Neural cell (in vitro differentiated cells): Measurements from ENCODE around the gene GSG1L. TPM values are rescaled to one million over a fixed set of nuclear protein-coding genes. Genes with fewer than 3 reads are reported as not detected.

Experiments
- H2AFZ ChIP-seq: fragments of 200-600, 300-800 bp; sonication (generic), shearing (Covaris generic); 2 replicates; pipeline ENCODE4 v1.6.0; 2014; ENCODE audit warnings: low read depth, mild to moderate bottlenecking, antibody characterized with exemption, low read length, moderate library complexity
- H3F3A ChIP-seq: fragments of 200-600 bp; shearing (Covaris generic); 2 replicates; pipeline ENCODE4 v1.6.1; 2016; ENCODE audit warnings: mild to moderate bottlenecking, moderate library complexity, mixed read lengths, antibody characterized with exemption, low read length; ENCODE audit not compliant: insufficient read depth, poor library complexity, severe bottlenecking
- H3K27ac ChIP-seq: fragments of 200-600, 300-800 bp; sonication (generic), shearing (Covaris generic); 2 replicates; pipeline ENCODE4 v1.5.1; 2014; ENCODE audit warnings: mild to moderate bottlenecking, low read length, moderate library complexity
- H3K27me3 ChIP-seq: fragments of 300-800, 200-600 bp; sonication (generic), shearing (Covaris generic); 2 replicates; pipeline ENCODE4 v1.6.0; 2014; ENCODE audit warnings: mild to moderate bottlenecking, low read depth, low read length, moderate library complexity; ENCODE audit not compliant: insufficient read depth
- H3K36me3 ChIP-seq: fragments of 300-800, 200-600 bp; sonication (generic), shearing (Covaris generic); 2 replicates; pipeline ENCODE4 v1.5.1; 2014; ENCODE audit warnings: mild to moderate bottlenecking, antibody characterized with exemption, low read length, moderate library complexity; ENCODE audit not compliant: insufficient read depth
- H3K4me2 ChIP-seq: fragments of 300-800, 200-600 bp; sonication (generic), shearing (Covaris generic); 2 replicates; pipeline ENCODE4 v1.6.0; 2014; ENCODE audit warnings: mild to moderate bottlenecking, low read length
- H3K4me3 ChIP-seq: fragments of 300-800, 200-600 bp; sonication (generic), shearing (Covaris generic); 2 replicates; pipeline ENCODE4 v1.5.1; 2014; ENCODE audit warnings: mild to moderate bottlenecking, low read length, moderate library complexity
- H3K79me2 ChIP-seq: fragments of 200-600 bp; shearing (Covaris generic); replicated peaks from 2 replicates; pipeline ENCODE4 v1.6.0; 2014; ENCODE audit warnings: mild to moderate bottlenecking, low read length, moderate library complexity; ENCODE audit not compliant: insufficient read depth
- H3K9ac ChIP-seq: fragments of 300-800, 200-600 bp; sonication (generic), shearing (Covaris generic); 2 replicates; pipeline ENCODE4 v1.6.1; 2016; ENCODE audit warnings: mild to moderate bottlenecking, low read length, mixed read lengths
- H3K9me2 ChIP-seq: fragments of 200-600 bp; shearing (Covaris generic); 2 replicates; pipeline ENCODE4 v1.6.1; 2016; ENCODE audit warnings: mild to moderate bottlenecking, low read length, mixed read lengths; ENCODE audit not compliant: insufficient read depth
- H3K9me3 ChIP-seq: fragments of 200-600, 300-800 bp; sonication (generic), shearing (Covaris generic); 2 replicates; pipeline ENCODE4 v1.6.1; 2016; ENCODE audit warnings: mild to moderate bottlenecking, mixed run types, low read length, moderate library complexity, mixed read lengths
- H4K20me1 ChIP-seq: fragments of 200-600 bp; shearing (Covaris generic); 2 replicates; pipeline ENCODE4 v1.6.1; 2016; ENCODE audit warnings: mild to moderate bottlenecking, mixed run types; ENCODE audit not compliant: insufficient read depth
- CTCF ChIP-seq: fragments of 450-650 bp; IDR thresholded peaks from 2 replicates; pipeline ENCODE4 v1.5.1; 2014; ENCODE audit warnings: antibody characterized with exemption, mild to moderate bottlenecking, moderate library complexity; ENCODE audit not compliant: poor library complexity, severe bottlenecking
- EP300 ChIP-seq: fragments of 450-650 bp; conservative IDR thresholded peaks from 2 replicates; pipeline ENCODE4 v1.6.1; 2014; ENCODE audit warnings: antibody characterized with exemption, mild to moderate bottlenecking, moderate library complexity; ENCODE audit not compliant: poor library complexity, severe bottlenecking
- EZH2 ChIP-seq: fragments of 200-600, 300-800 bp; shearing (Covaris generic), sonication (generic); IDR thresholded peaks from 2 replicates; pipeline ENCODE4 v1.6.1; 2014; ENCODE audit warnings: antibody characterized with exemption, low read length, borderline replicate concordance, mild to moderate bottlenecking; ENCODE audit not compliant: insufficient read depth, poor library complexity, severe bottlenecking
- MXI1 ChIP-seq: fragments of 450-650 bp; conservative IDR thresholded peaks from 2 replicates; pipeline ENCODE4 v1.6.1; 2014; ENCODE audit warnings: antibody characterized with exemption, mild to moderate bottlenecking; ENCODE audit not compliant: poor library complexity, severe bottlenecking
- POLR2AphosphoS5 ChIP-seq: IDR thresholded peaks from 2 replicates; pipeline ENCODE4 v1.6.1; 2012
- RAD21 ChIP-seq: fragments of 450-650 bp; conservative IDR thresholded peaks from 2 replicates; pipeline ENCODE4 v1.6.1; 2014; ENCODE audit warnings: antibody characterized with exemption, mild to moderate bottlenecking, moderate library complexity
- REST ChIP-seq: IDR thresholded peaks from 2 replicates; pipeline ENCODE4 v1.6.1; 2012; ENCODE audit warnings: borderline replicate concordance
- SMC3 ChIP-seq: fragments of 450-650 bp; conservative IDR thresholded peaks from 2 replicates; pipeline ENCODE4 v1.6.1; 2014; ENCODE audit warnings: antibody characterized with exemption, mild to moderate bottlenecking, moderate library complexity; ENCODE audit not compliant: poor library complexity
- TAF1 ChIP-seq: IDR thresholded peaks from 2 replicates; pipeline ENCODE4 v1.6.1; 2012; ENCODE audit warnings: low read depth
- polyA plus RNA-seq: library from polyadenylated mRNA; depleted of rRNA; stranded (reverse); fragments of >200 nt; gene quantifications from 2 replicates; pipeline ENCODE4 v1.2.3, GENCODE V29; 2014

The GSG1L gene
- polyA plus RNA-seq, 1 donor from 2014 or later: 0.85 TPM

DNA sequence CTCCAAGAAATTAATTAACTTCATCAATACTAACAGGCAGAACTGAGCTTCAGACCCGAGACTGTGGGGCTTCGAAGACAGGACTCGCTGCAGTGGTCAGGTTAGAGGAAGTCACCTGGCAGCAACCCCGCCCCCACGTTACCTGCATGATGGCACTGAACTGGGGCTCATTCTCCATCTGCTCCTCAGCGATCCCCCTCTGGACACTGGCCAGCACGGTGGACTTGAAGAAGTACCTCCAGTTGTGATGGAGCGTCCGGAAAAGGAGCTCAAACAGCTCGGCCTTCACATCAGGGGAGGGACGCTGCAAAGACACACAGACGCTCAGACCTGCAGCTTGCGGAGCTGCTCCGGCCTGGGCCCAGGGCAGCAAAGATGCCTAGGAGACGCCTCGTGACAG is 40.9 kb upstream of the GSG1L start:
- Histone ChIP-seq H3K27ac (no peak overlapping the region), H3K9ac (no peak overlapping the region), H3K36me3 (peaks cover 3% of the 10 kb centered on the region), H4K20me1 (no peaks in the 10 kb centered on the region), H3K4me3 (no peak overlapping the region), H3K9me3 (no peaks in the 10 kb centered on the region), H3K27me3 (no peaks in the 10 kb centered on the region), H3K79me2 (no peaks in the 10 kb centered on the region), H3F3A (no peaks in the 10 kb centered on the region), H3K4me2 (no peak overlapping the region), H3K9me2 (no peaks in the 10 kb centered on the region), H2AFZ (no peak overlapping the region)
- no peak for TF ChIP-seq REST
- no peak for TF ChIP-seq CTCF
- no peak for TF ChIP-seq MXI1
- TF ChIP-seq POLR2AphosphoS5: no peak
- TF ChIP-seq SMC3: no peak
- no peak for TF ChIP-seq TAF1
- TF ChIP-seq EZH2: no peak
- no peak for TF ChIP-seq RAD21
- no peak for TF ChIP-seq EP300

DNA sequence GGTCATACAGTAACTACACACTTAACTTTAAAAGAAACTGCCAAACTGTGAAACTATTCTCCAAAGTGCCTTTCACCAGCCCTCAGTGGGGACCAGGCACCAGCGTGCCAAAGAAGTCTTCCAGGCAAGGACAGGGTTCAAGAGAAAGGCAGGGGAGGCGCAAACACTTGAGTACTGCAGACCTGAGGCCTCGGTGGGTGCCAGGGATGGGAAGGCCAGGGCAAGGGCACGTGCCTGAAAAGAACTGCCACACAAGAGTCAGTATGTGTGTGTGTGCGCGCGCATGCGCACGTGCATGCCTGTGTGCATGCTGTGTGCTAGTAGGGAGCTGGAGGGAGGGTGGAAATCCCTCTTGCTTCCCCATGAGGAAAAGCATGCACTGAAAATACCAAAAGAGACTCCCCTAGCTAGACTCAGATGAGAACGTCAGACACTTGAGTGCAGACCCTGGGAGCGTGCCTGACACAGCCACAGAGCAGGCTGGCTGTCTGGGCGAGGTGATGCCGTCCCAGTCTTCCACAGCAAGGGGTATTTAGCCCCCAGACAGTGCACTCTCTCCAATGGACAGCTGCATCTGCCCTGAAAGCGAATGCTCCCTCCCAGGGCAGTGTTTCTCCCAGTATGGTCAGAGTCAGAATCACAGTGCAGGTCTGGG is 40.1 kb upstream of the GSG1L start:
- Histone ChIP-seq H3K4me3 (no peak overlapping the region), H3K9me3 (no peaks in the 10 kb centered on the region), H3K9me2 (no peaks in the 10 kb centered on the region), H3K27ac (no peak overlapping the region), H3K36me3 (peaks cover 3% of the 10 kb centered on the region), H3K9ac (no peak overlapping the region), H4K20me1 (no peaks in the 10 kb centered on the region), H2AFZ (no peak overlapping the region), H3K27me3 (no peaks in the 10 kb centered on the region), H3K79me2 (no peaks in the 10 kb centered on the region), H3F3A (no peaks in the 10 kb centered on the region), H3K4me2 (no peak overlapping the region)
- no peak for TF ChIP-seq SMC3
- no peak for TF ChIP-seq EP300
- no peak for TF ChIP-seq TAF1
- TF ChIP-seq MXI1: no peak
- no peak for TF ChIP-seq RAD21
- no peak for TF ChIP-seq POLR2AphosphoS5
- no peak for TF ChIP-seq CTCF
- TF ChIP-seq EZH2: no peak
- no peak for TF ChIP-seq REST
